ENCODE data around the gene RSAD1.

Gene RSAD1

GRCh38 chr17:50447870-50448595, 30.6 kb upstream of the RSAD1 start:
- peak overlapping the region; percentile 49 for H3K27ac Mint-ChIP-seq
- peaks cover 23% of the 10 kb centered on the region for H3K4me1 Mint-ChIP-seq
- H3K27me3 Mint-ChIP-seq: no peaks in the 10 kb centered on the region
- DNase-seq (ENCODE audit: low spot score in 2 of 2) (no peak), ATAC-seq (ENCODE audit: low read depth) (no peak)
- H3K9me3 Mint-ChIP-seq: no peaks in the 10 kb centered on the region
- H3K4me3 Mint-ChIP-seq: no peak overlapping the region
- peaks cover 16% of the 10 kb centered on the region for H3K36me3 Mint-ChIP-seq

- H3K27me3 Mint-ChIP-seq: no peaks in the 10 kb centered on the region
- DNase-seq (ENCODE audit: low spot score in 2 of 2): no peak
- H3K36me3 Mint-ChIP-seq: peaks cover 19% of the 10 kb centered on the region
- H3K4me1 Mint-ChIP-seq: peaks cover 27% of the 10 kb centered on the region
- no peaks in the 10 kb centered on the region for H3K9me3 Mint-ChIP-seq
- no peak for ATAC-seq (ENCODE audit: low read depth)
- peak overlapping the region; percentile 49 for H3K27ac Mint-ChIP-seq
- H3K4me3 Mint-ChIP-seq: no peak overlapping the region
Observed at GRCh38 chr17:50448643-50449042, 30.0 kb upstream of the RSAD1 start.

- Mint-ChIP-seq H3K27me3 (no peaks in the 10 kb centered on the region), H3K27ac (peak overlapping the region; percentile 80), H3K9me3 (no peaks in the 10 kb centered on the region), H3K36me3 (peaks cover 14% of the 10 kb centered on the region), H3K4me1 (peaks cover 31% of the 10 kb centered on the region), H3K4me3 (peak overlapping the region; percentile 84)
- DNase-seq (ENCODE audit: low spot score in 2 of 2) (no peak), ATAC-seq (ENCODE audit: low read depth) (peak; percentile 59)
Observed at GRCh38 chr17:50451943-50452629, 26.6 kb upstream of the RSAD1 start.

GRCh38 chr17:50452630-50453300, 25.9 kb upstream of the RSAD1 start:
- peaks cover 31% of the 10 kb centered on the region for H3K4me1 Mint-ChIP-seq
- H3K4me3 Mint-ChIP-seq: peak overlapping the region; percentile 84
- peak overlapping the region; percentile 80 for H3K27ac Mint-ChIP-seq
- ATAC-seq (ENCODE audit: low read depth): peak; percentile 97
- H3K27me3 Mint-ChIP-seq: no peaks in the 10 kb centered on the region
- DNase-seq (ENCODE audit: low spot score in 2 of 2): no peak
- H3K36me3 Mint-ChIP-seq: peaks cover 14% of the 10 kb centered on the region
- no peaks in the 10 kb centered on the region for H3K9me3 Mint-ChIP-seq

- Mint-ChIP-seq H3K9me3 (no peaks in the 10 kb centered on the region), H3K4me1 (peaks cover 24% of the 10 kb centered on the region), H3K36me3 (peaks cover 13% of the 10 kb centered on the region), H3K27ac (peak overlapping the region; percentile 80), H3K4me3 (no peak overlapping the region), H3K27me3 (no peaks in the 10 kb centered on the region)
- DNase-seq (ENCODE audit: low spot score in 2 of 2): no peak
- ATAC-seq (ENCODE audit: low read depth): no peak
Observed at GRCh38 chr17:50453901-50454300, 24.8 kb upstream of the RSAD1 start.

- H3K27ac Mint-ChIP-seq: no peak overlapping the region
- H3K36me3 Mint-ChIP-seq: peaks cover 11% of the 10 kb centered on the region
- H3K9me3 Mint-ChIP-seq: no peaks in the 10 kb centered on the region
- H3K4me1 Mint-ChIP-seq: peaks cover 26% of the 10 kb centered on the region
- no peaks in the 10 kb centered on the region for H3K27me3 Mint-ChIP-seq
- no peak overlapping the region for H3K4me3 Mint-ChIP-seq
- no peak for ATAC-seq (ENCODE audit: low read depth)
- DNase-seq (ENCODE audit: low spot score in 2 of 2): no peak
Observed at GRCh38 chr17:50457621-50458020, 21.0 kb upstream of the RSAD1 start.

GRCh38 chr17:50458270-50458669, 20.4 kb upstream of the RSAD1 start:
- Mint-ChIP-seq H3K9me3 (no peaks in the 10 kb centered on the region), H3K4me1 (peaks cover 21% of the 10 kb centered on the region), H3K36me3 (peaks cover 11% of the 10 kb centered on the region), H3K27me3 (no peaks in the 10 kb centered on the region), H3K27ac (no peak overlapping the region), H3K4me3 (no peak overlapping the region)
- ATAC-seq (ENCODE audit: low read depth) (no peak), DNase-seq (ENCODE audit: low spot score in 2 of 2) (no peak)

- DNase-seq (ENCODE audit: low spot score in 2 of 2) (no peak), ATAC-seq (ENCODE audit: low read depth) (no peak)
- Mint-ChIP-seq H3K4me1 (peaks cover 15% of the 10 kb centered on the region), H3K9me3 (no peaks in the 10 kb centered on the region), H3K4me3 (no peak overlapping the region), H3K27ac (no peak overlapping the region), H3K27me3 (no peaks in the 10 kb centered on the region), H3K36me3 (peaks cover 8% of the 10 kb centered on the region)
Observed at GRCh38 chr17:50458701-50459676, 19.7 kb upstream of the RSAD1 start.

GRCh38 chr17:50459756-50460155, 18.9 kb upstream of the RSAD1 start:
- H3K27ac Mint-ChIP-seq: no peak overlapping the region
- ATAC-seq (ENCODE audit: low read depth): no peak
- peaks cover 14% of the 10 kb centered on the region for H3K36me3 Mint-ChIP-seq

GRCh38 chr17:50460831-50461526, 17.7 kb upstream of the RSAD1 start:
- H3K27ac Mint-ChIP-seq: no peak overlapping the region
- H3K36me3 Mint-ChIP-seq: peaks cover 18% of the 10 kb centered on the region
- H3K27me3 Mint-ChIP-seq: no peaks in the 10 kb centered on the region
- DNase-seq (ENCODE audit: low spot score in 2 of 2) (no peak), ATAC-seq (ENCODE audit: low read depth) (no peak)
- H3K9me3 Mint-ChIP-seq: no peaks in the 10 kb centered on the region
- H3K4me3 Mint-ChIP-seq: no peak overlapping the region
- peaks cover 16% of the 10 kb centered on the region for H3K4me1 Mint-ChIP-seq

More at GRCh38 chr17:50459756-50460155, 18.9 kb upstream of the RSAD1 start:
- Mint-ChIP-seq H3K4me3 (no peak overlapping the region), H3K27me3 (no peaks in the 10 kb centered on the region), H3K9me3 (no peaks in the 10 kb centered on the region), H3K4me1 (peaks cover 17% of the 10 kb centered on the region)
- no peak for DNase-seq (ENCODE audit: low spot score in 2 of 2)

- Mint-ChIP-seq H3K4me3 (no peak overlapping the region), H3K36me3 (peaks cover 18% of the 10 kb centered on the region), H3K4me1 (peaks cover 21% of the 10 kb centered on the region), H3K27me3 (no peaks in the 10 kb centered on the region), H3K27ac (peak overlapping the region; percentile 42), H3K9me3 (no peaks in the 10 kb centered on the region)
- ATAC-seq (ENCODE audit: low read depth) (no peak), DNase-seq (ENCODE audit: low spot score in 2 of 2) (no peak)
Observed at GRCh38 chr17:50461550-50462132, 17.0 kb upstream of the RSAD1 start.

GRCh38 chr17:50462446-50462845, 16.2 kb upstream of the RSAD1 start:
- no peaks in the 10 kb centered on the region for H3K9me3 Mint-ChIP-seq
- H3K36me3 Mint-ChIP-seq: peaks cover 20% of the 10 kb centered on the region
- no peak overlapping the region for H3K27ac Mint-ChIP-seq
- peaks cover 29% of the 10 kb centered on the region for H3K4me1 Mint-ChIP-seq
- H3K27me3 Mint-ChIP-seq: no peaks in the 10 kb centered on the region
- no peak for ATAC-seq (ENCODE audit: low read depth)
- no peak overlapping the region for H3K4me3 Mint-ChIP-seq
- no peak for DNase-seq (ENCODE audit: low spot score in 2 of 2)

- ATAC-seq (ENCODE audit: low read depth) (no peak), DNase-seq (ENCODE audit: low spot score in 2 of 2) (no peak)
- Mint-ChIP-seq H3K9me3 (no peaks in the 10 kb centered on the region), H3K27me3 (peaks cover 2% of the 10 kb centered on the region), H3K36me3 (peaks cover 18% of the 10 kb centered on the region), H3K4me1 (peaks cover 37% of the 10 kb centered on the region), H3K4me3 (no peak overlapping the region), H3K27ac (peak overlapping the region; percentile 59)
Observed at GRCh38 chr17:50464121-50464520, 14.5 kb upstream of the RSAD1 start.

Data from memory B cell (primary cell).